Motor neuron (in vitro differentiated cells): Measurements from ENCODE around the gene MRPL39. TPM values are rescaled to one million over a fixed set of nuclear protein-coding genes. Genes with fewer than 3 reads are reported as not detected.
A peak's percentile ranks its signal among the peaks of the same experiment; 100 is the strongest.

ENCODE experiments used
- ATAC-seq, 8 experiments: fragments of 200-7000 bp; cut with Tn5 transposase; replicated peaks in 6 of 8; 2 replicates each; pipeline ENCODE4 v1.8.0; 2021; ENCODE audit warnings: mild to moderate bottlenecking in 8 of 8, moderate library complexity in 8 of 8
- H3K27ac ChIP-seq, 2 donors: fragments of 250-450 bp; sonication (Bioruptor Pico); 2 replicates each; pipeline ENCODE4 v1.9.0; 2021; ENCODE audit warnings: antibody characterized with exemption in 2 of 2, mild to moderate bottlenecking in 2 of 2, moderate library complexity in 1 of 2
- H3K4me1 ChIP-seq, 2 donors: fragments of 250-450 bp; sonication (Bioruptor Pico); replicated peaks in 1 of 2; 2 replicates each; pipeline ENCODE4 v1.6.1; 2021; ENCODE audit warnings: antibody characterized with exemption in 2 of 2, mild to moderate bottlenecking in 2 of 2, moderate library complexity in 1 of 2
- H3K4me3 ChIP-seq, 5 donors: fragments of 250-450 bp; sonication (Bioruptor Pico); 2 replicates each; pipeline ENCODE4 v1.9.0; 2021; ENCODE audit warnings: antibody characterized with exemption in 5 of 5, mild to moderate bottlenecking in 5 of 5, moderate library complexity in 4 of 5
- WGBS, 10 experiments: fragments of 450-650 bp; shearing (Covaris generic); methylation state at CpG; one replicate each; pipeline ENCODE4 v1.0.0; 2022; 5-methylcytosine and 5-hydroxymethylcytosine counted together
- in situ Hi-C, 9 experiments: fragments of 400-800 bp; cut with MboI; loops; one replicate each; pipeline ENCODE4 v1.15.0; 2021; ENCODE audit warnings: low sequenced_read_pairs in 9 of 9, low pct_unique_long_range_greater_than_20kb in 2 of 9; ENCODE audit not compliant: unreplicated experiment in 9 of 9
- total RNA-seq, 8 experiments: library from RNA; unstranded; fragments of 300-600 nt; gene quantifications; 2 replicates each; pipeline versions ENCODE4 v1.2.3 to v1.2.4, GENCODE V29; 2022

Gene MRPL39
- total RNA-seq, 8 experiments from 2014 or later = 25.2 to 49.7 (median 35.1) TPM

GRCh38 chr21:25537174-25537573 lies 70.1 kb downstream of the MRPL39 start:
- Histone ChIP-seq H3K4me1 (no peaks in the 10 kb centered on the region), H3K4me3 (no peak overlapping the region), H3K27ac (no peak overlapping the region)
- ATAC-seq = no peak
- in situ Hi-C loops = no loop called here

- H3K4me1 ChIP-seq = no peaks in the 10 kb centered on the region
- no peak overlapping the region for H3K27ac ChIP-seq
- in situ Hi-C loops = no loop called here
- no peak overlapping the region for H3K4me3 ChIP-seq
- ATAC-seq = no peak
Measured at GRCh38 chr21:25536752-25537151, 70.5 kb downstream of the MRPL39 start.

- ATAC-seq = peak in 5 of 8 experiments; percentile 18 to 56 (median 53)
- Histone ChIP-seq H3K27ac (no peak overlapping the region), H3K4me3 (no peak overlapping the region), H3K4me1 (no peaks in the 10 kb centered on the region)
- in situ Hi-C loops = no loop called here
- WGBS, 10 experiments = 20 to 100% (median 60%) methylated on average over 1 to 2 of the region's 2 CpGs; no CpG with 5 or more reads in 1 of the 10 experiments
Measured at GRCh38 chr21:25535849-25536248, 71.4 kb downstream of the MRPL39 start.

Other genes starting within 250 kb of the MRPL39 start
- gene JAM2, start 31.8 kb upstream of the MRPL39 start, total RNA-seq = 10 to 100 TPM in 5 of 8 experiments, 1 to 10 TPM in 2, under 1 TPM in 1; 0.51 to 39.7 (median 11.1) TPM
- gene ATP5PF, start 127.4 kb upstream of the MRPL39 start, total RNA-seq = 100 to 1,000 TPM; 146 to 302 (median 188) TPM
- gene GABPA, start 127.5 kb upstream of the MRPL39 start, total RNA-seq = 10 to 100 TPM; 17.4 to 35.8 (median 21.4) TPM